ENCODE results near the gene CNKSR1. TPM values are rescaled to one million over a fixed set of nuclear protein-coding genes. Genes with fewer than 3 reads are reported as not detected.

The CNKSR1 gene
- total and polyA plus RNA-seq, 2 of the 13 experiments (the other 11 are each of a cell fraction or from before 2014, with no cell fraction given), result 3.4 to 8.9 TPM

DNA sequence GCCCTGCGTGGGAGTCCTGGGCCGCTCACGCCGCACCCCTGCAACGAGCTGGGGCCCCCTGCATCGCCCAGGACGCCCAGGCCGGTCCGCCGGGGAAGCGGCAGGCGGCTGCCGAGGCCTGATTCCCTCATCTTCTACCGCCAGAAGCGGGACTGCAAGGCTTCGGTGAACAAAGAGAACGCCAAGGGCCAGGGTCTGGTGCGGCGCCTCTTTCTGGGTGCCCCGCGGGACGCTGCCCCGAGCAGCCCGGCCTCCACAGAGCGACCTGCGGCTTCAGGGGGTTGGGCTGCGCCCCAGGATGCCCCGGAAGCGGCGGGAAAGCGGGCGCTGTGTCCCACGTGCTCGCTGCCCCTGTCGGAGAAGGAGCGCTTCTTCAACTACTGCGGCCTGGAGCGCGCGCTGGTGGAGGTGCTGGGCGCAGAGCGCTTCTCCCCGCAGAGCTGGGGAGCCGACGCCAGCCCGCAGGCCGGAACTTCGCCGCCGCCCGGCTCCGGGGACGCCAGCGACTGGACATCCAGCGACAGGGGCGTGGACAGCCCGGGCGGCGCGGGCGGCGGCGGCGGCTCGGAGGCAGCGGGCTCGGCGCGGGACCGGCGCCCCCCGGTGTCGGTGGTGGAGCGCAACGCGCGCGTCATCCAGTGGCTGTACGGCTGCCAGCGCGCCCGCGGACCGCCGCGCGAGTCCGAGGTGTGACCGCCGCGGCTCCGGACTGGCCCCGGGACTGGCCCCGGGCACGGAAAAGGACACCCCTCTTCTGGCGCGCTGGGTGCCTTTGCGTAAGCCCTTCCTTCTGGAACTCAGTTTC, 15.7 kb upstream of the CNKSR1 start:
- FAIRE-seq, result no peak
- 31% methylated on average over 8 of the region's 98 CpGs for WGBS (ENCODE audit: low lambda C conversion rate)
- H4K20me1 ChIP-seq (ENCODE audit: insufficient read depth, low read length), result no peaks in the 10 kb centered on the region
- peak overlapping the region; percentile 15; the same call in 1 of the 2 replicates for H3K9ac ChIP-seq (ENCODE audit: insufficient read depth, low read depth, low read length)
- CTCF ChIA-PET (ENCODE audit: low intra/inter-chr PET ratio, low total read pairs), result no interaction called here
- H3K4me1 ChIP-seq (ENCODE audit: insufficient read depth, low read length), result peaks cover 43% of the 10 kb centered on the region
- no peak for DNase-seq (ENCODE audit: low spot score)
- peak overlapping the region; percentile 42 to 76 (median 47); a peak in 5 of 6 replicates for H3K4me3 ChIP-seq (replicated peaks in 1 of 3; ENCODE audit: insufficient read depth in 1 of 3, low read depth in 2 of 3, low read length in 3 of 3)
- BruUV-seq (replicated peaks), result no TSS peak
- POLR2A ChIA-PET, result no interaction called here
- no peak overlapping the region for H2AFZ ChIP-seq (ENCODE audit: low read length)
- H3K79me2 ChIP-seq (ENCODE audit: insufficient read depth, low read length), result no peaks in the 10 kb centered on the region
- intact Hi-C loops (cut with micrococcal nuclease; ENCODE audit: unreplicated experiment) (loop anchor here (5.0 kb wide), 2 partner anchors 49 to 124 kb away; partner anchors contain the start of gene PDIK1L), in situ Hi-C loops (cut with HindIII; ENCODE audit: extremely low pct_ligation_motif_present, low pct_unique_long_range_greater_than_20kb) (loop anchor here (10.0 kb wide), 1 partner anchor 267 kb away; no protein-coding TSS in a partner anchor)
- H3K36me3 ChIP-seq (replicated peaks in 1 of 2; ENCODE audit: control insufficient read depth in 1 of 2, insufficient read depth in 2 of 2, low read length in 2 of 2), result no peaks in the 10 kb centered on the region
- H3K27ac ChIP-seq (ENCODE audit: extremely low read length, insufficient read depth, low read length), result no peak overlapping the region
- ATAC-seq, result peak; percentile 66
- peak overlapping the region; percentile 78 for H3K4me2 ChIP-seq (ENCODE audit: low read depth, low read length)
- peaks cover 12 to 68% of the 10 kb centered on the region in 2 experiments; a peak in 4 of 5 replicates for H3K27me3 ChIP-seq (ENCODE audit: control insufficient read depth in 1 of 2, insufficient read depth in 2 of 2, low read length in 2 of 2)
- H3K9me3 ChIP-seq (ENCODE audit: low read length), result no peaks in the 10 kb centered on the region
- TF ChIP-seq, protein P1, sequence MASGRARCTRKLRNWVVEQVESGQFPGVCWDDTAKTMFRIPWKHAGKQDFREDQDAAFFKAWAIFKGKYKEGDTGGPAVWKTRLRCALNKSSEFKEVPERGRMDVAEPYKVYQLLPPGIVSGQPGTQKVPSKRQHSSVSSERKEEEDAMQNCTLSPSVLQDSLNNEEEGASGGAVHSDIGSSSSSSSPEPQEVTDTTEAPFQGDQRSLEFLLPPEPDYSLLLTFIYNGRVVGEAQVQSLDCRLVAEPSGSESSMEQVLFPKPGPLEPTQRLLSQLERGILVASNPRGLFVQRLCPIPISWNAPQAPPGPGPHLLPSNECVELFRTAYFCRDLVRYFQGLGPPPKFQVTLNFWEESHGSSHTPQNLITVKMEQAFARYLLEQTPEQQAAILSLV (CRISPR knock-in tag; IDR thresholded peaks at IDR 0.05; ENCODE audit: borderline replicate concordance), result peak; percentile 68; the same call in 1 of the 2 replicates
- TF ChIP-seq RNF2 (conservative IDR thresholded peaks at IDR 0.05; ENCODE audit: low read depth) (peak; percentile 72; the same call in 1 of the 2 replicates), THAP11 (CRISPR knock-in tag; IDR thresholded peaks at IDR 0.05) (0 out of 2 replicates have a peak, but pooled peaks have one; percentile 18), RBFOX2 (IDR thresholded peaks at IDR 0.05; ENCODE audit: low read depth, low read length) (peak; percentile 50), ZNF709 (CRISPR knock-in tag; IDR thresholded peaks at IDR 0.05) (no peak), ZNF589 (CRISPR knock-in tag; conservative IDR thresholded peaks at IDR 0.05) (0 out of 2 replicates have a peak, but pooled peaks have one; percentile 14), ZNF879 (CRISPR knock-in tag; IDR thresholded peaks at IDR 0.05) (0 out of 2 replicates have a peak, but pooled peaks have one; percentile 39), HIVEP1 (CRISPR knock-in tag; IDR thresholded peaks at IDR 0.05) (no peak), SAP130 (CRISPR knock-in tag; IDR thresholded peaks at IDR 0.05; ENCODE audit: low read depth) (0 out of 2 replicates have a peak, but pooled peaks have one; percentile 16), ZNF33B (CRISPR knock-in tag; IDR thresholded peaks at IDR 0.05) (no peak), HNRNPLL (IDR thresholded peaks at IDR 0.05; ENCODE audit: low read depth, low read length, poor library complexity, severe bottlenecking) (peak; percentile 65), ZMAT3 (CRISPR knock-in tag; conservative IDR thresholded peaks at IDR 0.05) (0 out of 2 replicates have a peak, but pooled peaks have one; percentile 70), STAG1 (CRISPR knock-in tag; IDR thresholded peaks at IDR 0.05) (peak; percentile 3; the same call in 1 of the 2 replicates), PITX1 (CRISPR knock-in tag; IDR thresholded peaks at IDR 0.05) (0 out of 2 replicates have a peak, but pooled peaks have one; percentile 13), NKX3-1 (CRISPR knock-in tag; IDR thresholded peaks at IDR 0.05) (0 out of 2 replicates have a peak, but pooled peaks have one; percentile 28), MAZ (IDR thresholded peaks at IDR 0.05; ENCODE audit: borderline replicate concordance, low read depth, low read length) (no peak), MAZ (CRISPR knock-in tag; IDR thresholded peaks at IDR 0.05; ENCODE audit: low read depth) (peak; percentile 37; the same call in 1 of the 2 replicates), ZMYM2 (CRISPR knock-in tag; IDR thresholded peaks at IDR 0.05) (no peak)
- TF ChIP-seq, protein P2, sequence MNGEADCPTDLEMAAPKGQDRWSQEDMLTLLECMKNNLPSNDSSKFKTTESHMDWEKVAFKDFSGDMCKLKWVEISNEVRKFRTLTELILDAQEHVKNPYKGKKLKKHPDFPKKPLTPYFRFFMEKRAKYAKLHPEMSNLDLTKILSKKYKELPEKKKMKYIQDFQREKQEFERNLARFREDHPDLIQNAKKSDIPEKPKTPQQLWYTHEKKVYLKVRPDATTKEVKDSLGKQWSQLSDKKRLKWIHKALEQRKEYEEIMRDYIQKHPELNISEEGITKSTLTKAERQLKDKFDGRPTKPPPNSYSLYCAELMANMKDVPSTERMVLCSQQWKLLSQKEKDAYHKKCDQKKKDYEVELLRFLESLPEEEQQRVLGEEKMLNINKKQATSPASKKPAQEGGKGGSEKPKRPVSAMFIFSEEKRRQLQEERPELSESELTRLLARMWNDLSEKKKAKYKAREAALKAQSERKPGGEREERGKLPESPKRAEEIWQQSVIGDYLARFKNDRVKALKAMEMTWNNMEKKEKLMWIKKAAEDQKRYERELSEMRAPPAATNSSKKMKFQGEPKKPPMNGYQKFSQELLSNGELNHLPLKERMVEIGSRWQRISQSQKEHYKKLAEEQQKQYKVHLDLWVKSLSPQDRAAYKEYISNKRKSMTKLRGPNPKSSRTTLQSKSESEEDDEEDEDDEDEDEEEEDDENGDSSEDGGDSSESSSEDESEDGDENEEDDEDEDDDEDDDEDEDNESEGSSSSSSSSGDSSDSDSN (CRISPR knock-in tag; IDR thresholded peaks at IDR 0.05), result peak; percentile 88
- TF ChIP-seq, protein P3, sequence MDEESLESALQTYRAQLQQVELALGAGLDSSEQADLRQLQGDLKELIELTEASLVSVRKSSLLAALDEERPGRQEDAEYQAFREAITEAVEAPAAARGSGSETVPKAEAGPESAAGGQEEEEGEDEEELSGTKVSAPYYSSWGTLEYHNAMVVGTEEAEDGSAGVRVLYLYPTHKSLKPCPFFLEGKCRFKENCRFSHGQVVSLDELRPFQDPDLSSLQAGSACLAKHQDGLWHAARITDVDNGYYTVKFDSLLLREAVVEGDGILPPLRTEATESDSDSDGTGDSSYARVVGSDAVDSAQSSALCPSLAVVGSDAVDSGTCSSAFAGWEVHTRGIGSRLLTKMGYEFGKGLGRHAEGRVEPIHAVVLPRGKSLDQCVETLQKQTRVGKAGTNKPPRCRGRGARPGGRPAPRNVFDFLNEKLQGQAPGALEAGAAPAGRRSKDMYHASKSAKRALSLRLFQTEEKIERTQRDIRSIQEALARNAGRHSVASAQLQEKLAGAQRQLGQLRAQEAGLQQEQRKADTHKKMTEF (CRISPR knock-in tag; IDR thresholded peaks at IDR 0.05), result peak; percentile 23; the same call in 1 of the 2 replicates

Measured in HepG2 (cell line).